ENCODE measurements around the gene RBPJL.

The RBPJL gene

GRCh38 chr20:45318948-45319347, 12.3 kb downstream of the RBPJL start:
- DNase-seq: no peak

GRCh38 chr20:45320948-45321595, 14.4 kb downstream of the RBPJL start:
- DNase-seq: no peak

- DNase-seq: no peak
Observed at GRCh38 chr20:45322952-45323383, 16.3 kb downstream of the RBPJL start.

GRCh38 chr20:45323731-45324130, 17.1 kb downstream of the RBPJL start:
- no peak for DNase-seq

- DNase-seq: no peak
Observed at GRCh38 chr20:45325371-45325770, 18.7 kb downstream of the RBPJL start.

GRCh38 chr20:45328451-45328850, 21.8 kb downstream of the RBPJL start:
- DNase-seq: no peak

- no peak for DNase-seq
Observed at GRCh38 chr20:45329497-45330319, 23.1 kb downstream of the RBPJL start.

- no peak for DNase-seq
Observed at GRCh38 chr20:45330476-45330875, 23.8 kb downstream of the RBPJL start.

GRCh38 chr20:45336530-45337366, 30.1 kb downstream of the RBPJL start:
- no peak for DNase-seq

GRCh38 chr20:45337367-45338120, 30.9 kb downstream of the RBPJL start:
- DNase-seq: no peak

- DNase-seq: no peak
Observed at GRCh38 chr20:45338121-45339030, 31.7 kb downstream of the RBPJL start.

GRCh38 chr20:45339084-45339483, 32.4 kb downstream of the RBPJL start:
- DNase-seq: no peak

GRCh38 chr20:45339799-45340198, 33.2 kb downstream of the RBPJL start:
- no peak for DNase-seq

- no peak for DNase-seq
Observed at GRCh38 chr20:45340236-45340847, 33.7 kb downstream of the RBPJL start.

- no peak for DNase-seq
Observed at GRCh38 chr20:45340951-45341350, 34.3 kb downstream of the RBPJL start.

- no peak for DNase-seq
Observed at GRCh38 chr20:45341579-45341938, 34.9 kb downstream of the RBPJL start.

- DNase-seq: no peak
Observed at GRCh38 chr20:45341939-45342854, 35.6 kb downstream of the RBPJL start.

GRCh38 chr20:45342855-45343531, 36.4 kb downstream of the RBPJL start:
- DNase-seq: no peak

GRCh38 chr20:45343532-45344167, 37.0 kb downstream of the RBPJL start:
- DNase-seq: peak; percentile 26

Measured in NCI-H1092 (cell line).